ENCODE results near the gene AMPD3.
"Not testable (repeated sequence)": the region's sequence is repeated elsewhere in the genome, so short reads cannot be mapped to it uniquely, and the experiment has no call there.

Gene AMPD3

GRCh38 chr11:10454878-10455631, at the start of gene AMPD3:
Gene AMPD3, plus strand, starts transcription at chr11:10455264. Its CDS starts 6,256 bp downstream, at chr11:10461520.
- DNase-seq, result peak; percentile 70

- peak; percentile 73 for DNase-seq
These were observed 49.0 kb upstream of the AMPD3 start for GRCh38 chr11:10405865-10406592.

- DNase-seq, result no peak
These were observed 48.0 kb upstream of the AMPD3 start for GRCh38 chr11:10407055-10407454.

DNA sequence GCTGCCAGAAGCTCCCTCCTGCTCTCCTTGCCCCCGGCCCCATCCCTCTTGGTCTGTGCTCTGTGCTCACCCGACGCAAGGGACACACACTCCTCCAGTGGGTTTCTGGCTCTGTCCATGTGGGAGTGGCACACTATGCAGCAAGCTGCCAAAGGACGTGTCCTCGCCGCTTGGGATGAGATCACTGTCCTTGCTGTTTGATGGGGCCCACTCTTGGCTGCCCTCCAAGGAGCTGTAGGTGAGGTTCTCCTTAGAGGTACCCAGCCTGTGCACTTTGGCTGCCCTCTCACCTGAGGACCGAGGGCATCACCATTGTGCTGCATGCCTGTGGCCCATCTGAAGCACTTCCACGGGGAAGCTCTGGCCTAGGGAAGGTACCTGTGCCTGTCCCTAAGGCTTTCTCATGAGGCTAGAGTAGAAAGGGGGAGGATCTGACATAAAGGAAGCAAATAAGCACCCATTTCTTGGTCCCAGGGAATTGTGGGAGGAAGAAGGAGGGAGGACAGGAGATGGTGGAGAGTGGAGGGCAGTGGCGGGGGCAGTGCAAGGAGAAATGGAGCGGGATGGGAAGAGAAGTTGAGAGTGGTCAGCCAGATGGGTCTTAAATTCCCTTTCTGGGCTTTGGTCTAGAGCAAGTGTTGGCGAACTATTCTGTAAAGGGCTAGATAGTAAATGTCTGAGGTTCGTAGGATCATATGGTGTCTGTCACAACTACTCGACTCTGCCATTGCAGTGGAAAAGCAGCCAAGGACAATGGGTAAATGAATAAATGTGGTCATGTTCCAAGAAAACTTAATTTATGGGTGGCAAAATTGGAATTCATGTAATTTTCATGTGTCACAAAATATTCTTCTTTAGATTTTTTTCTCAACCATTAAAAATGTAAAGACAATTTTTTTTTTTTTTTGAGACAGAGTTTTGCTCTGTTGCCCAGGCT, 47.0 kb upstream of the AMPD3 start:
- no peak for DNase-seq

- DNase-seq, result no peak
These were observed 45.8 kb upstream of the AMPD3 start for GRCh38 chr11:10409207-10409661.

- no peak for DNase-seq
These were observed 44.8 kb upstream of the AMPD3 start for GRCh38 chr11:10410106-10410843.

DNA sequence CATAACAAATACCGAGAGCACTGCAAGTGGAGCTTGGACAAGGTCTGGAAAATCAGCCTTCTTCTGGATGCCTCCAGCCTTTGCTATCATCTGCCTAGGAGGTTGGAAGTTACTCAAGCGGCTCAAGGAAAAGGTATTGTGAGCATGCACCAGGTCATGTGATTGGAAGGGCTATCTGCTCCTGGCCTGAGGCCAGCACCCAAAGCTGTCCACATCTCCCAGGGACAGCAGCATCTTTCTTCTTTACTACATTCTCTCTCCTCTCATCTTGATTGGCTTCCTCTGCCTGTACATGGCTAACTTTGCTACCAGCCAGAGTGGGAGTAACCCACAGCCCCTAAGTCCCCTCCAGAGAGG, 44.2 kb upstream of the AMPD3 start:
- no peak for DNase-seq

DNA sequence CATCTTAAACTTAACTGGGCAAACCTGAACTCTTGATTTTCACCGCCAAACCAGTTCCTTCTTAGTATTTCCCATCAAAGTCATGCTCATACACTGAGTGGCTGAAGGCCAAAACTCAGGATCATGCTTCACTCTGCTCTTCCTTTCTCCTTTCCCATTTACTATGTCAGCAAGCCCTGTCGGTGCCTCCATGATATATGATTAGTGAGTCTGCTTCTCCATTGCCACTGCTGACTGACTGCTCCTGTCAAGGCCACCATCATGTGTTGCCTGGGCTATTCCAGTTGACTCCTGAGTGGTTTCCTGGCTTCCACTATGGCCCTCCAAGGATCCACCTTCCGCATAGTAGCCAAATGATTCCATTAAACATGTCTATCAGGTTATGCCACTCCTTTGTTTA, 42.8 kb upstream of the AMPD3 start:
- no peak for DNase-seq

- peak; percentile 1 for DNase-seq
These were observed 41.8 kb upstream of the AMPD3 start for GRCh38 chr11:10413268-10413667.

- no peak for DNase-seq
These were observed 40.9 kb upstream of the AMPD3 start for GRCh38 chr11:10414181-10414580.

- no peak for DNase-seq
These were observed 40.4 kb upstream of the AMPD3 start for GRCh38 chr11:10414659-10415058.

DNA sequence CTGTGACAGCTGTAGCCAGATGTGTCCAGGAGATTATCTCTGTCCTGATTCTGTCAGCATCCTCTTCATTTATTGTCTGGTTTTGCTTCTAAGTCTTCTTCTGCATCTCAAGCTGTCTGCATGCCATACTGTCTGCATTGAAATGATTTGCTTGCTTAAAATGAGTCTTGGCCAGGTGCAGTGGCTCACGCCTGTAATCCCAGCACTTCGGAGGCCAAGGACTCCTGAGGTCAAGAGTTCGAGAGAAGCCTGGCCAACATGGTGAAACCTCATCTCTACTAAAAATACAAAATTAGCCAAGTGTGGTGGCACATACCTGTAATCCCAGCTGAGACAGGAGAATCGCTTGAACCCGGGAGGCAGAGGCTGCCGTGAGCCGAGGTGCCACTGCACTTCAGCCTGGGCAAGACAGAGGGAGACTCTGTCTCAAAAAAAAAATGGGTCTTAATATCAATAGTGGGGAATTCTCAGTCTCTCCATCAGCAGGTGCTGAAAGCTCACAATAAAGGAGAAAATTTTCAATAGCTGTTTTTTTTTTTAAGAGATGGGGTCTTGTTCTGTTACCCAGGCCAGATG, 39.2 kb upstream of the AMPD3 start:
- no peak for DNase-seq

DNA sequence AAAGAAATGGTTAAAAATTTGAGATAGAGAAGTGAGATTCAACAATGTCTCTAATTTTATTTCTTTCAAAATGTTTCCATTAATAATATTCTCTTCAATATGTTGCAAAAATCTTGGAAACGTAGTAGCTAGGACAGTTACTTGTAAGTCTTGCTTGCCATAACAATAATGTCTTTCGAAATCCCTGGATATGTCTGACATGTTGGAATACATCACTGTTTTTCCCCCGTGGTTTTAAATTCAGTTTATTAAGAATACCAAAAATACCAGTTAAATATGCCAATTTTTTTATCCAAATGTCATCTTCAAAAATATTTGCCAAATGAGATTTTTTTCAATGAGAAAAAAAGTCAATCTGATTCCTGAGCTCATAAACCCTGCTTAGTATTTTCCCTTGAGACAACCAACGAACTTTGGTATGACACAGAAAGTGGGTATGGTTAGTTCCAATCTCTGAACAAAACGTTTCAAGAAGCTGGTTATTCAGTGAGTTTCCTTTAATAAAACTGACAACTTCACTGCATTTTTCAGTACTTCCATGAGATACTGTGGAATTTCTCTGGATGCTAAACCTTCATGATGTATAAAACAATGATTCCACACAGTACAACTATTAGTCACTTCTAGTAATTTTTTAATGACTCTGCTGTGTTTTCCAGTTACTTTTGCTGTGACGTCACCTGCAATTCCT, 36.7 kb upstream of the AMPD3 start:
- no peak for DNase-seq

GRCh38 chr11:10418950-10419310, 36.1 kb upstream of the AMPD3 start:
- no peak for DNase-seq

DNA sequence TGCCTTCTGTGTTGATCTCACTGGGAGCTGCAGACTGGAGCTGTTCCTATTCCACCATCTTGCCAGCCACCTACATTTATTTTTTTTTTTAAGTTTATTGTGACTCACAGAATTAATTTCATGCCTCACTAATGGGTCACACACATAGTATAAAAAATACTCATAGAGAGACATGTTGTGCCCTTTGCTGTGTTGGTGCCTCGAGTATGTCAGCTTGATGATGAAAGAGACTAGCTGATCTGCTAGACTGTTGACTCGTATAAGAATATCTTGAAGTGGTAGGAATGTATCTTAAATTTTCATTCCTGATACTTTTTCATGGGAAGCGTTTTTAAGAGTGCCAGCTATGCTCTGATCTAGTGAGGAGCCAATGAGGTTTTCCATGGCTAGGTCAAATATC, 28.6 kb upstream of the AMPD3 start:
- no peak for DNase-seq

GRCh38 chr11:10428453-10428852, 26.6 kb upstream of the AMPD3 start:
- DNase-seq, result no peak

- DNase-seq, result no peak
These were observed 25.5 kb upstream of the AMPD3 start for GRCh38 chr11:10429526-10429925.

DNA sequence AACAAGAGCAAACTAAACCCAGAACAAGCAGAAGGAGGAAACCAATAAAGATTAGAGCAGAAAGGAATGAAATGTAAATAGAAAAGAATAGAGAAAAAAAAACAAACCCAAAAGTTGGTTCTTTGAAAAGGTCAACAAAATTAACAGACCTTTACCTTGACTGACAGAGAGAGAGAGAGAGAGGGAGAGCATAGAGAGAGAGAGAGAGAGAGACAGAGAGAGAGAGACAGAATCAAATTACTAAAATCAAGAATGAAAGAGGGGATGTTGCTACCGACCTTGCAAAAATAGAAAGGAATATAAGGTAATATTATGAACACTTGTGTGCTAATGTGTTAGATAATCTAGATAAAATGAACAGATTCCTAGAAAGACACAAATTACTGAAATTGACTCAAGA, 22.6 kb upstream of the AMPD3 start:
- DNase-seq, result no peak

GRCh38 chr11:10432971-10433370, 22.1 kb upstream of the AMPD3 start:
- DNase-seq, result no peak

DNA sequence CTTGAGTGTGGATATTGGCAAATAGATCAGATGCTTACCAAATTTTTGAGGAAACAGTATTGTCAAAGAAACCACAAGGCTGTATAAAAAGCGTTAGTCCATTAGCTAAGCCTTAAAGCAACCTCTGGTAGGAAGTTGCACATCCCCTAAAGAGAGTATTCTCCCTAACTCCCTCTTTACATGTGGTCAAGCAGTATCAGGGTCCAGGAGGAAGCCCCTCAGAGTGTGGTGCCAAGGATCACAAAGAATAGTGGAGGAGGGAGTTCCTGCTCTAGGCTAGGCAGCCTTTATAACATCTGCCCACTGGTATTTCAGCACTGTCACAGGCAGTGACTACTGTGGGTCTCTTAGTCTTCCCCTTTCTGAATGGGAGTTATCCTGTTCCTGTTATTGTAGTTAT, 18.8 kb upstream of the AMPD3 start:
- no peak for DNase-seq

DNA sequence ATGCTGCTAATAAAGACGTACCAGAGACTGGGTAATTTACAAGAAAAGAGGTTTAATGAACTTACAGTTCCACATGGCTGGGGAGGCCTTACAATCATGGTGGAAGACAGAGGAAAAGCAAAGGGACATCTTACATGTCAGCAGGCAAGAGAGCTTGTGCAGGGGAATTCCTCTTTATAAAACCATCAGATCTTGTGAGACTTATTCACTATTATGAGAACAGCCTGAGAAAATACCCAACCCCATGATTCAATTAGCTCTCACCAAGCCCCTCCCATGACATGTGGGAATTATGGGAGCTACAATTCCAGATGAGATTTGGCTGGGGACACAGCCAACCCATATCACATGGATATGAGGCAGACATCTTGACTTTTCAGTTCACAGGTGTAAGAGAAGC, 18.4 kb upstream of the AMPD3 start:
- not testable (repeated sequence) for DNase-seq

DNA sequence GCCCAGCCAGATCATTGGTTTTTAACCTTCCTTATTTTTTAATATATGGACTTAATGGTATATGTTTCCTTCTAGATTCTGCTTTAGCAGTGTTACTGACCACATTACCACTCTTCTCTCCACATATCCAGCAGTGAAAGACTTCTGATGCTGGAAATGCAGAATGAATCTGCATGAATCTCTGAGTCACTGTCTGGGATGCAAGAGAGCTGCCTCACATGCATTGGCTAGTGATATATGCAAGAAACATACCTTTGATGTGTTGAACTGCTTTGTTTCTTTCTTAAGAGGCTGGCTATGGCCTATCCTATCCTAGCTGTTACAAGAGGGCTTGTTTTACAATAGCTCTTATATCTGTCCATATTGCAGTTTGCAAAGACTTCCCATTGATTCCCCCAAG, 16.6 kb upstream of the AMPD3 start:
- DNase-seq, result no peak

Data from NCI-H1105 (cell line).